BJ (cell line): ENCODE data around the gene PTHLH. TPM values are rescaled to one million over a fixed set of nuclear protein-coding genes. Genes with fewer than 3 reads are reported as not detected.

Experiments
- CTCF ChIA-PET: fragments of 350-600 bp; formaldehyde crosslinking; extraction: SDS; loops from one replicate; lab custom pipeline; 2021; ENCODE audit warnings: antibody characterized with exemption, inconsistent platforms; lab: Yijun Ruan, JAX
- POLR2A ChIA-PET: fragments of 300-600 bp; sonication (Branson Sonifier 250); formaldehyde crosslinking; extraction: SDS; loops from one replicate; lab custom pipeline; 2021; ENCODE audit warnings: antibody characterized with exemption; lab: Charles Lee
- DNase-seq: peaks from one replicate; pipeline ENCODE4 v3.0.0-alpha.2; 2011; ENCODE audit warnings: low read depth
- H3K27me3 ChIP-seq: 2 replicates; pipeline ENCODE4 v1.6.0; 2011; ENCODE audit warnings: low read length; ENCODE audit not compliant: control insufficient read depth, insufficient read depth
- H3K36me3 ChIP-seq: 2 replicates; pipeline ENCODE4 v1.5.1; 2011; ENCODE audit warnings: low read length; ENCODE audit not compliant: control insufficient read depth, insufficient read depth
- H3K4me3 ChIP-seq: 2 replicates; pipeline ENCODE4 v1.5.1; 2011; ENCODE audit warnings: low read depth, mild to moderate bottlenecking, control low read depth, low read length
- polyA plus RNA-seq: library from polyadenylated mRNA; depleted of rRNA; stranded (reverse); fragments of >200 nt; gene quantifications from 2 replicates; pipeline ENCODE4 v1.2.3, GENCODE V29; 2011
- TF ChIP-seq, protein P1 (sequence below): IDR thresholded peaks from 2 replicates; pipeline ENCODE4 v1.5.1; 2011; ENCODE audit warnings: low read depth, mild to moderate bottlenecking, control low read depth, inconsistent platforms, low read length, moderate library complexity; ENCODE audit not compliant: insufficient read depth

PTHLH gene
- polyA plus RNA-seq, 1 experiment = 0.22 TPM

GRCh38 chr12:27960821-27961220, 11.7 kb downstream of the PTHLH start:
- no peak for DNase-seq
- Histone ChIP-seq H3K4me3 (no peak overlapping the region), H3K27me3 (no peaks in the 10 kb centered on the region), H3K36me3 (no peaks in the 10 kb centered on the region)
- CTCF ChIA-PET = no interaction called here
- POLR2A ChIA-PET = no interaction called here
- TF ChIP-seq, protein P1, sequence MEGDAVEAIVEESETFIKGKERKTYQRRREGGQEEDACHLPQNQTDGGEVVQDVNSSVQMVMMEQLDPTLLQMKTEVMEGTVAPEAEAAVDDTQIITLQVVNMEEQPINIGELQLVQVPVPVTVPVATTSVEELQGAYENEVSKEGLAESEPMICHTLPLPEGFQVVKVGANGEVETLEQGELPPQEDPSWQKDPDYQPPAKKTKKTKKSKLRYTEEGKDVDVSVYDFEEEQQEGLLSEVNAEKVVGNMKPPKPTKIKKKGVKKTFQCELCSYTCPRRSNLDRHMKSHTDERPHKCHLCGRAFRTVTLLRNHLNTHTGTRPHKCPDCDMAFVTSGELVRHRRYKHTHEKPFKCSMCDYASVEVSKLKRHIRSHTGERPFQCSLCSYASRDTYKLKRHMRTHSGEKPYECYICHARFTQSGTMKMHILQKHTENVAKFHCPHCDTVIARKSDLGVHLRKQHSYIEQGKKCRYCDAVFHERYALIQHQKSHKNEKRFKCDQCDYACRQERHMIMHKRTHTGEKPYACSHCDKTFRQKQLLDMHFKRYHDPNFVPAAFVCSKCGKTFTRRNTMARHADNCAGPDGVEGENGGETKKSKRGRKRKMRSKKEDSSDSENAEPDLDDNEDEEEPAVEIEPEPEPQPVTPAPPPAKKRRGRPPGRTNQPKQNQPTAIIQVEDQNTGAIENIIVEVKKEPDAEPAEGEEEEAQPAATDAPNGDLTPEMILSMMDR = no peak

- DNase-seq = no peak
- ChIA-PET POLR2A (no interaction called here), CTCF (no interaction called here)
- no peak overlapping the region for H3K4me3 ChIP-seq
- H3K36me3 ChIP-seq = no peaks in the 10 kb centered on the region
- TF ChIP-seq, protein P1 = no peak
- H3K27me3 ChIP-seq = no peaks in the 10 kb centered on the region
Observed at GRCh38 chr12:27958675-27959074, 13.9 kb downstream of the PTHLH start.

DNA sequence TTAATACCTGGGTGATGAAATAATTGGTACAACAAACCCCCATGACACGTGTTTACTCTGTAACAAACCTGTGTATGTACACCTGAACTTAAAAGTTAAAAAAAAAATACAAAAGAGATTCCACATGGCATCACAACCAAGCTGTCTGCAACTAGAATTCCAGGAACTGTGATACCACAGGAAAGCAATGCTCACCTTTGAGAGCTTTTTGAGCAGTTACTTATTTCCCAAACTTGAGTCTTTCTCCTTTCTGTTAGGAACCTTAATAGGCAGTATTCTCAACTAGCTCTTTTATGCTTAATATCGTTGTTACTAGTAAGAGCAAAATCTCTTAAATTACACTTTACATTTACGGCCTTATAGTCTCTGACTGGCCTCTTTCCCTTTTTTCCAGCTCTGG, 15.2 kb downstream of the PTHLH start:
- TF ChIP-seq, protein P1 = no peak
- CTCF ChIA-PET = interaction anchor here (1.0 to 2.0 kb wide), 3 partner anchors 10 to 224 kb away, joined by 3 to 8 read pairs (median 4); no protein-coding TSS in a partner anchor
- H3K27me3 ChIP-seq = no peaks in the 10 kb centered on the region

DNA sequence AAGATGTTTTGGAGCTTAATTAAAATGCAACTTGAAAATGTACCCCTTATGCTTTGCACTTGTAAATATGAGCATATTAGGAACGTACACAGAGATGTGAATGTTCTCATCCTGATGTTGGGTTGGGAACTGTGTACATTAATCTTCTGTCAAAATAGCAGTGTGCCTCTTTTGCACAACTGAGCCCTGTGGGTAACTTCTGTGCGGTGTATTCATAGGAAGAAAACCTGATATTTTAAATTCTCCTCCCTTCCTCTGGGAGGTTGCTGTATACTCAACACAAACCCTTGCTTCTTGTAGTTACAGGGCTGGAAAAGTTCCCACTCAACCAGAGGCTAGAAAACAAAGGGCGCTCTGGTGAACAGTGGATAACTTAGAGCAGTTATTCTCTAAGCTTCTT, 18.7 kb downstream of the PTHLH start:
- TF ChIP-seq, protein P1 = no peak
- Histone ChIP-seq H3K4me3 (no peak overlapping the region), H3K27me3 (no peaks in the 10 kb centered on the region), H3K36me3 (no peaks in the 10 kb centered on the region)
- DNase-seq = no peak
- POLR2A ChIA-PET = no interaction called here
- CTCF ChIA-PET = interaction anchor here (0.8 to 1.5 kb wide), 3 partner anchors 11 to 211 kb away, joined by 3 to 4 read pairs (median 4); no protein-coding TSS in a partner anchor

More for the DNA sequence above, 15.2 kb downstream of the PTHLH start:
- H3K36me3 ChIP-seq = no peaks in the 10 kb centered on the region
- POLR2A ChIA-PET = no interaction called here
- no peak for DNase-seq
- no peak overlapping the region for H3K4me3 ChIP-seq

DNA sequence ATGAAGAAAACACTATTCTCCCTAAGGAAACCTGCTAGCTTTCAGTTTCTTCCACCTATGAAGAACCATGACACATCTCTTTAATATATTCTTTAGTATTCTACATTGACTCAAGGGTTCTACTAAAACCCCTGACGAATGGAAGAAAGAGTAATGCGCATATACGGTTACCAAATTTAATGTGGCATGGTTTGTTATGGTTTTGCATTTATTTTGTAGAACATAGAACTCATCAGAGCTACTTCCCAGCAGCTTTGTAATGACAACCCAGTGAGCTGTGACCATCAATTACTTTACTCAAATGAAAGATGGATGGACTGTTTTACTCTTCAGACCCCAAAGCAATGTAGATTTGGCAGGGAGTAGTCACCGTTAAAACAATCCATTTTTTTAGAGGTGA, 19.2 kb downstream of the PTHLH start:
- TF ChIP-seq, protein P1 = no peak
- CTCF ChIA-PET = interaction anchor here (0.8 to 2.0 kb wide), 5 partner anchors 11 to 920 kb away, joined by 3 to 5 read pairs (median 4); no protein-coding TSS in a partner anchor

More for the DNA sequence above, 19.2 kb downstream of the PTHLH start:
- no peak overlapping the region for H3K4me3 ChIP-seq
- no peaks in the 10 kb centered on the region for H3K27me3 ChIP-seq
- no peaks in the 10 kb centered on the region for H3K36me3 ChIP-seq
- POLR2A ChIA-PET = no interaction called here
- no peak for DNase-seq
